Tibial nerve (tissue), 4 donors: Measurements from ENCODE around the gene PDGFRA.

Experiments used
- CTCF ChIP-seq, 5 experiments: fragments of 200-600 bp in 3 of 5; fragments of 450-650 bp in 2 of 5; sonication (generic) in 3 of 5; IDR thresholded peaks; one replicate each; pipeline ENCODE4 v1.5.1; 2016 to 2019; ENCODE audit warnings: antibody characterized with exemption in 5 of 5, mild to moderate bottlenecking in 3 of 5, moderate library complexity in 2 of 5
- EP300 ChIP-seq, 2 donors: sonication (generic); formaldehyde crosslinking; IDR thresholded peaks; one replicate each; pipeline ENCODE4 v1.6.1; 2017; ENCODE audit warnings: antibody characterized with exemption in 2 of 2, mild to moderate bottlenecking in 1 of 2
- POLR2A ChIP-seq, 2 donors: fragments of 450-650 bp; IDR thresholded peaks; one replicate each; pipeline ENCODE4 v1.6.1; 2017; ENCODE audit warnings: antibody characterized with exemption in 2 of 2, mild to moderate bottlenecking in 2 of 2, moderate library complexity in 2 of 2

- peak in 1 of 2 donors; percentile 9 for TF ChIP-seq POLR2A (IDR thresholded peaks at IDR 0.05)
- TF ChIP-seq CTCF (IDR thresholded peaks at IDR 0.05): peak; percentile 74 to 91 (median 80)
- TF ChIP-seq EP300 (IDR thresholded peaks at IDR 0.05): peak in 1 of 2 donors; percentile 21
These were observed 4.2 kb downstream of the PDGFRA start for GRCh38 chr4:54233277-54233696.
